Spleen (tissue), 7 donors: ENCODE measurements around the gene TMPRSS6.

ENCODE experiments used
- CTCF ChIP-seq, 11 experiments: fragments of 200-600 bp in 7 of 11; fragments of 450-650 bp in 4 of 11; sonication (generic) in 4 of 11; IDR thresholded peaks in 8 of 11; conservative IDR thresholded peaks in 3 of 11; 1 replicate in 7 of 11; 2 replicates in 4 of 11; pipeline versions ENCODE4 v1.4.0 to v1.8.0; 2016 to 2021; ENCODE audit warnings: antibody characterized with exemption in 11 of 11, inconsistent platforms in 4 of 11, mild to moderate bottlenecking in 1 of 11
- POLR2A ChIP-seq, 3 donors: fragments of 450-650 bp; IDR thresholded peaks; one replicate each; pipeline ENCODE4 v1.5.1; 2017; ENCODE audit warnings: antibody characterized with exemption in 3 of 3, mild to moderate bottlenecking in 1 of 3
- donor health status: DM: no; HTN: no; CAD: no; lungs with moderate emphysema.
- donor health status: DM: no; HTN: no; CAD: no.
- donor health status: DM: no; HTN: no; CAD: no.

GRCh38 chr22:37133304-37134018 is 23.9 kb upstream of the TMPRSS6 start:
- no peak for TF ChIP-seq CTCF (IDR thresholded peaks at IDR 0.05 in 8 of 11, conservative IDR thresholded peaks at IDR 0.05 in 3 of 11)
- no peak for TF ChIP-seq POLR2A (IDR thresholded peaks at IDR 0.05)
